K562 (cell line): ENCODE results near the gene PCID2. TPM values are rescaled to one million over a fixed set of nuclear protein-coding genes. Genes with fewer than 3 reads are reported as not detected.
A peak's percentile ranks its signal among the peaks of the same experiment; 100 is the strongest.

Source experiments
- CBFA2T2 ChIP-seq: fragments of 450-650 bp; conservative IDR thresholded peaks from 2 replicates; pipeline ENCODE4 v1.6.1; 2017; ENCODE audit warnings: mild to moderate bottlenecking
- CEBPG ChIP-seq, 3 experiments: fragments of 200-800 bp in 1 of 3; sonication (Bioruptor generic) in 1 of 3; sonication (generic) in 1 of 3; formaldehyde crosslinking in 1 of 3; IDR thresholded peaks in 2 of 3; conservative IDR thresholded peaks in 1 of 3; 2 replicates each; pipeline versions ENCODE4 v1.6.1 to v1.8.0; 2016 to 2022; ENCODE audit warnings: missing compliant biosample characterization in 2 of 3, missing genetic modification characterization in 2 of 3, mild to moderate bottlenecking in 1 of 3, missing genetic modification reagents in 1 of 3
- ESRRA ChIP-seq: fragments of 450-650 bp; IDR thresholded peaks from 2 replicates; pipeline ENCODE4 v1.6.1; 2014; ENCODE audit warnings: low read depth, mild to moderate bottlenecking, moderate library complexity, borderline replicate concordance
- HDAC2 ChIP-seq: fragments of 450-650 bp; IDR thresholded peaks from 2 replicates; pipeline ENCODE4 v1.6.1; 2016; ENCODE audit warnings: mild to moderate bottlenecking
- NR2F6 ChIP-seq: fragments of 450-650 bp; formaldehyde crosslinking; IDR thresholded peaks from 2 replicates; pipeline ENCODE4 v1.4.0; 2020; ENCODE audit warnings: mild to moderate bottlenecking
- RBFOX2 ChIP-seq: fragments of 200-400 bp; formaldehyde crosslinking; IDR thresholded peaks from 2 replicates; pipeline ENCODE4 v1.6.1; 2017; ENCODE audit warnings: low read depth, mild to moderate bottlenecking, low read length, moderate library complexity
- TAL1 ChIP-seq: fragments of 450-650 bp; IDR thresholded peaks from 2 replicates; pipeline ENCODE4 v1.6.1; 2016; ENCODE audit warnings: mild to moderate bottlenecking
- ZC3H4 ChIP-seq: sonication (generic); formaldehyde crosslinking; IDR thresholded peaks from 2 replicates; pipeline ENCODE4 v1.9.0; 2021; ENCODE audit warnings: missing genetic modification reagents, borderline replicate concordance
- polyA plus RNA-seq, 8 experiments: library from polyadenylated mRNA; depleted of rRNA in 4 of 8; stranded (reverse) in 5 of 8; unstranded in 3 of 8; fragments of >200 nt; fragmentation: Nextera tagmentation in 2 of 8; fragmentation: Illumina TruSeq in 1 of 8; extraction: Ambion mirVana in 2 of 8; extraction: Trizol in 1 of 8; gene quantifications; 2 replicates each; pipeline versions ENCODE4 v1.2.1 to v1.2.3, GENCODE V29; 2011 to 2014; ENCODE audit warnings: inconsistent platforms in 1 of 8, missing spikeins in 1 of 8
- total RNA-seq, 7 experiments: library from RNA; depleted of rRNA in 6 of 7; stranded (reverse); fragments of >200 nt in 6 of 7; fragmentation: Illumina TruSeq in 2 of 7; extraction: Trizol in 2 of 7; gene quantifications; 2 replicates each; pipeline versions ENCODE4 v1.2.1 to v1.2.3, GENCODE V29; 2011 to 2021; ENCODE audit warnings: low replicate concordance in 1 of 7
- TF ChIP-seq, protein P1 (sequence below): fragments of 450-650 bp; IDR thresholded peaks from 2 replicates; pipeline ENCODE4 v1.6.1; 2016; ENCODE audit warnings: borderline replicate concordance
- TF ChIP-seq, protein P2 (sequence below), 2 experiments: IDR thresholded peaks; 2 replicates each; pipeline ENCODE4 v1.6.1; 2012; ENCODE audit warnings: improper control_type of control experiment in 2 of 2, low read depth in 2 of 2, low read length in 2 of 2, borderline replicate concordance in 1 of 2

Gene PCID2
- total and polyA plus RNA-seq, 9 of the 15 experiments (the other 6 are each of a cell fraction or from before 2014, with no cell fraction given) = 39.6 to 117 (median 59.6) TPM

DNA sequence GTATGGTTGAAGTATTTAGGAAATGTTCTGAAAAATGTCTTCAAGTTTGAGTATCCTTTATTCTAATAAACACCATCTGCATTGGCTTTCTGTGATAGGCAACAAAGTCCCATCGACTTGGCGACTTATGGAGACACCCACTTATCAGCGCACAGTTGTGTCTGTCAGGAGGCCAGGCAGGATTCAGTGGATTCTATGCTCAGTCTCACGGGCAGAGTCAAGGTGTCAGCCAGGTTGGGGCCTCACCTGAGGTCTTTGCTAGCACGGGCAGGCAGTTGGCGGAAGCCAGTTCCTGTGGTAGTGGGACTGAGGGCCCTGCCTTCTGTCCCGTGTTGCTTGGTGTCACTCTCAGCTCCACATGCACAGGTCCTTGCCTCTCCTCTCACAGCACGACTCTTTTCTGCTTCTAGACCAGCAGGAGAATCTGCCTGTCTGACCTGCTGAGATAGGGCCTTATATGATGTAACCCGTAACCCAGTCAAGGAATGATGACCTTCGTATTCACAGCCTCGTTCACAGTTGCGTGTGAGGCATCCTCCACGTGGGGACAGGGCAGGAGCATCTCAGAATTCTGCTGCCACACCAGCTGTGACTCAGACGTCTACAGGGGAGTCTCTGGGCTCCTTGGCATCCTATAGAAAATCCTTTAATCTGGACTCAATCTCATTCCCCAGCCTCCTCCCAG is 10.9 kb upstream of the PCID2 start (continued):
- TF ChIP-seq CEBPG (CRISPR knock-in tag; IDR thresholded peaks at IDR 0.05) = peak; percentile 84
- TF ChIP-seq CEBPG (tag; conservative IDR thresholded peaks at IDR 0.05 in 1 of 2, IDR thresholded peaks at IDR 0.05 in 1 of 2) = peak in 1 of 2 experiments; percentile 50; a peak in 2 of 4 replicates
- no peak for TF ChIP-seq ZC3H4 (CRISPR knock-in tag)
- TF ChIP-seq TAL1 = peak; percentile 62
- TF ChIP-seq NR2F6 = no peak
- TF ChIP-seq RBFOX2 = peak; percentile 46; the same call in 1 of the 2 replicates
- TF ChIP-seq, protein P1, sequence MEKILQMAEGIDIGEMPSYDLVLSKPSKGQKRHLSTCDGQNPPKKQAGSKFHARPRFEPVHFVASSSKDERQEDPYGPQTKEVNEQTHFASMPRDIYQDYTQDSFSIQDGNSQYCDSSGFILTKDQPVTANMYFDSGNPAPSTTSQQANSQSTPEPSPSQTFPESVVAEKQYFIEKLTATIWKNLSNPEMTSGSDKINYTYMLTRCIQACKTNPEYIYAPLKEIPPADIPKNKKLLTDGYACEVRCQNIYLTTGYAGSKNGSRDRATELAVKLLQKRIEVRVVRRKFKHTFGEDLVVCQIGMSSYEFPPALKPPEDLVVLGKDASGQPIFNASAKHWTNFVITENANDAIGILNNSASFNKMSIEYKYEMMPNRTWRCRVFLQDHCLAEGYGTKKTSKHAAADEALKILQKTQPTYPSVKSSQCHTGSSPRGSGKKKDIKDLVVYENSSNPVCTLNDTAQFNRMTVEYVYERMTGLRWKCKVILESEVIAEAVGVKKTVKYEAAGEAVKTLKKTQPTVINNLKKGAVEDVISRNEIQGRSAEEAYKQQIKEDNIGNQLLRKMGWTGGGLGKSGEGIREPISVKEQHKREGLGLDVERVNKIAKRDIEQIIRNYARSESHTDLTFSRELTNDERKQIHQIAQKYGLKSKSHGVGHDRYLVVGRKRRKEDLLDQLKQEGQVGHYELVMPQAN = peak; percentile 20; the same call in 1 of the 2 replicates
- TF ChIP-seq, protein P2, sequence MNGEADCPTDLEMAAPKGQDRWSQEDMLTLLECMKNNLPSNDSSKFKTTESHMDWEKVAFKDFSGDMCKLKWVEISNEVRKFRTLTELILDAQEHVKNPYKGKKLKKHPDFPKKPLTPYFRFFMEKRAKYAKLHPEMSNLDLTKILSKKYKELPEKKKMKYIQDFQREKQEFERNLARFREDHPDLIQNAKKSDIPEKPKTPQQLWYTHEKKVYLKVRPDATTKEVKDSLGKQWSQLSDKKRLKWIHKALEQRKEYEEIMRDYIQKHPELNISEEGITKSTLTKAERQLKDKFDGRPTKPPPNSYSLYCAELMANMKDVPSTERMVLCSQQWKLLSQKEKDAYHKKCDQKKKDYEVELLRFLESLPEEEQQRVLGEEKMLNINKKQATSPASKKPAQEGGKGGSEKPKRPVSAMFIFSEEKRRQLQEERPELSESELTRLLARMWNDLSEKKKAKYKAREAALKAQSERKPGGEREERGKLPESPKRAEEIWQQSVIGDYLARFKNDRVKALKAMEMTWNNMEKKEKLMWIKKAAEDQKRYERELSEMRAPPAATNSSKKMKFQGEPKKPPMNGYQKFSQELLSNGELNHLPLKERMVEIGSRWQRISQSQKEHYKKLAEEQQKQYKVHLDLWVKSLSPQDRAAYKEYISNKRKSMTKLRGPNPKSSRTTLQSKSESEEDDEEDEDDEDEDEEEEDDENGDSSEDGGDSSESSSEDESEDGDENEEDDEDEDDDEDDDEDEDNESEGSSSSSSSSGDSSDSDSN (IDR thresholded peaks at IDR 0.05; ENCODE audit: borderline replicate concordance in 1 of 2, low read depth in 2 of 2, low read length in 2 of 2) = no peak
- TF ChIP-seq ESRRA = peak; percentile 49; the same call in 1 of the 2 replicates
- 0 out of 2 replicates have a peak, but pooled peaks have one; percentile 17 for TF ChIP-seq HDAC2
- TF ChIP-seq CBFA2T2 = peak; percentile 45
